Large intestine (tissue), 3 donors: ENCODE results near the gene SFI1. TPM values are rescaled to one million over a fixed set of nuclear protein-coding genes. Genes with fewer than 3 reads are reported as not detected.

Source experiments
- DNase-seq, 2 donors: peaks; one replicate each; pipeline versions ENCODE4 v3.0.0 to v3.0.0-alpha.2; 2013
- H3K27ac ChIP-seq: one replicate; pipeline ENCODE4 v1.5.1; 2013; ENCODE audit warnings: low read length
- H3K27me3 ChIP-seq: 2 replicates; pipeline ENCODE4 v1.6.1; 2013; ENCODE audit warnings: low read length; ENCODE audit not compliant: control insufficient read depth, insufficient read depth
- H3K36me3 ChIP-seq: 2 replicates; pipeline ENCODE4 v1.6.1; 2013; ENCODE audit warnings: low read length; ENCODE audit not compliant: control insufficient read depth, insufficient read depth
- H3K4me1 ChIP-seq: one replicate; pipeline ENCODE4 v1.6.1; 2013; ENCODE audit warnings: low read length; ENCODE audit not compliant: control insufficient read depth, insufficient read depth
- H3K4me3 ChIP-seq: one replicate; pipeline ENCODE4 v1.5.1; 2013; ENCODE audit warnings: low read length
- H3K9me3 ChIP-seq: one replicate; pipeline ENCODE4 v1.6.1; 2013; ENCODE audit warnings: mild to moderate bottlenecking, low read depth, low read length, moderate library complexity; ENCODE audit not compliant: control insufficient read depth
- WGBS: methylation state at CpG from one replicate; pipeline ENCODE4 v1.1.5; 2013; ENCODE audit warnings: low lambda C conversion rate; ENCODE audit not compliant: insufficient coverage; 5-methylcytosine and 5-hydroxymethylcytosine counted together
- polyA plus RNA-seq: library from polyadenylated mRNA; unstranded; fragments of 120-200 nt; gene quantifications from one replicate; pipeline ENCODE4 v1.2.1, GENCODE V29; 2013

SFI1 gene
- polyA plus RNA-seq, 1 donor, result 83.1 TPM

DNA sequence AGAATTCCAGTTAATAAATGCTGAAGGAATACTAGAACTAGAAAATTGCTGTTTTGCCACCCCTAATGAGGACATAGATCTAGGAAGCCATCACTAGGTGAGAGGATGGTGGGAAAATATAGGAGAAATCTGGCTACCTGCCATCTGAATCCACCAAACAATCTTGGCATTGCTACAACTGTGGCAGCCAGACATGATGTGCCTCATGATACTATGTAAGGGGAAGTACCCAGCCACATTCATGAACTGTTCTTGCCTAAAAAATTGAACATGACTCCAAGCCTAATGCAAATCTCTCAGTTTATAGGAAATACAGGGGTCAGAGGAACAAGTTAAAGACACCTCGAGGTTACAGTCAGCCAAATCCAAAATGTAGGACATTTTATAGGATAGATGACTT, 72.8 kb downstream of the SFI1 start:
- Histone ChIP-seq H3K4me1 (no peaks in the 10 kb centered on the region), H3K4me3 (no peak overlapping the region), H3K9me3 (no peaks in the 10 kb centered on the region), H3K27ac (no peak overlapping the region), H3K36me3 (peaks cover 5% of the 10 kb centered on the region), H3K27me3 (no peaks in the 10 kb centered on the region)
- DNase-seq, result no peak
- no CpG with 5 or more reads among the region's 1 CpG for WGBS

- no peak for DNase-seq
- H3K9me3 ChIP-seq, result no peaks in the 10 kb centered on the region
- H3K27me3 ChIP-seq, result no peaks in the 10 kb centered on the region
- 100% methylated on average over 1 of the region's 5 CpGs for WGBS
- H3K36me3 ChIP-seq, result peaks cover 18% of the 10 kb centered on the region
- H3K4me3 ChIP-seq, result no peak overlapping the region
- H3K27ac ChIP-seq, result no peak overlapping the region
- H3K4me1 ChIP-seq, result no peaks in the 10 kb centered on the region
These were observed 76.6 kb downstream of the SFI1 start for GRCh38 chr22:31572939-31573338.

DNA sequence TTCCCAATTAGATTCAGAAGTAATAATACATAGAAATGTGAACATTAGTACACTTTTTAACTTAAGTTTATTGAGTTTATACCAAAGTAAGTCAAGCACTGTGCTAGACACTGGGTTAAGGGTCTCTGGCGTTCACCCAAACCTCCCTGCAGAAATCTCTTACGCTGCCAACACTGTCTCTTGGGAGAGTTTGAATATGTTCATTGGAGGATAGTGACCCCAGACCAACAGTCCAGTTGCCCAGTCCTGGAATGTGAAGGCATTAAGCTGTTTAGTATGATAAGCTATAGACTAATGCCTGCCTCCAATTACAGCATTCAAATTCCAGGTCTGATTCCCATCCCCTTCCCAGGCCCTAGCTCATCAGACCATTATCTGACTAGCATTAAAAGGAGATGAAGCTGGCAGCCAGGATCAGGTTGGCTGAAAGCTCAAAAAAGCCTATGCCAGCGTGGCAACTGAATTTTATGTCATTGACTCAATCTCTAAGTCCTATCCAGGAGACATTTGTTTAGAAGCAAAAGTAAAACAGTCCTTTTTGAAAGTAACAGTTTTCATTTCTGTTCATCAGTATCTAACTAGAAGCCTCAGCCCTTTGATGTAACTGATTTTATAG, 77.8 kb downstream of the SFI1 start:
- Histone ChIP-seq H3K4me3 (no peak overlapping the region), H3K9me3 (no peaks in the 10 kb centered on the region), H3K27me3 (no peaks in the 10 kb centered on the region), H3K4me1 (no peaks in the 10 kb centered on the region), H3K27ac (no peak overlapping the region), H3K36me3 (peaks cover 18% of the 10 kb centered on the region)
- DNase-seq, result no peak
- WGBS, result 100% methylated on average over 1 of the region's 3 CpGs

- DNase-seq, result no peak
- Histone ChIP-seq H3K36me3 (peaks cover 18% of the 10 kb centered on the region), H3K4me3 (no peak overlapping the region), H3K4me1 (no peaks in the 10 kb centered on the region), H3K27me3 (no peaks in the 10 kb centered on the region), H3K27ac (no peak overlapping the region), H3K9me3 (no peaks in the 10 kb centered on the region)
- no CpG with 5 or more reads among the region's 8 CpGs for WGBS
These were observed 78.9 kb downstream of the SFI1 start for GRCh38 chr22:31575190-31575589.

DNA sequence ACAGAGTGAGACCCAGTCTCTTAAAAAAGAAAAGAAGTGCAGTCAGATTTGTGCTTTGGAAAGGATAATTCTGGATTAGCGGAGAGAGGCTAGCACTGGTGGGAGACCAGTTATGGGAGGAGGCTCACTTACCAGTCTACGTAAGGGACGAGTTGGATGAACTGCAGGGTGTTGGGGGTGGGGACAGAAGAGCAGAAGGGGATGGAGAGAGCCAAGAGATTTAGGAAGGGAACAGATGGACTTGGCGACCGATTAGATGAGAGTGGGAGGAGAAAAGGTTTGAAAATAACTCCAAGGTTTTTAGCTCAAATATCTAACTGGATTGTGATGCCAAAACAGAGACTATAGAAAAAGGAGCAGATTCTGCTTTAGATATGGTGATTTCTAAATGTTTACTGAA, 81.4 kb downstream of the SFI1 start:
- WGBS, result 89% methylated on average over 5 of the region's 5 CpGs
- H3K4me1 ChIP-seq, result no peaks in the 10 kb centered on the region
- no peak for DNase-seq
- no peak overlapping the region for H3K27ac ChIP-seq
- no peak overlapping the region for H3K4me3 ChIP-seq
- H3K9me3 ChIP-seq, result no peaks in the 10 kb centered on the region
- no peaks in the 10 kb centered on the region for H3K27me3 ChIP-seq
- H3K36me3 ChIP-seq, result peaks cover 18% of the 10 kb centered on the region

- Histone ChIP-seq H3K27me3 (no peaks in the 10 kb centered on the region), H3K4me3 (no peak overlapping the region), H3K9me3 (no peaks in the 10 kb centered on the region), H3K27ac (no peak overlapping the region), H3K36me3 (peaks cover 15% of the 10 kb centered on the region), H3K4me1 (no peaks in the 10 kb centered on the region)
- DNase-seq, result no peak
- no CpG with 5 or more reads among the region's 5 CpGs for WGBS
These were observed 81.8 kb downstream of the SFI1 start for GRCh38 chr22:31578171-31578570.

- H3K9me3 ChIP-seq, result no peaks in the 10 kb centered on the region
- no peaks in the 10 kb centered on the region for H3K27me3 ChIP-seq
- 33% methylated on average over 1 of the region's 1 CpG for WGBS
- H3K36me3 ChIP-seq, result peaks cover 10% of the 10 kb centered on the region
- no peaks in the 10 kb centered on the region for H3K4me1 ChIP-seq
- H3K4me3 ChIP-seq, result no peak overlapping the region
- no peak overlapping the region for H3K27ac ChIP-seq
- peak in 1 of 2 donors; percentile 37 for DNase-seq
These were observed 83.5 kb downstream of the SFI1 start for GRCh38 chr22:31579835-31580242.

DNA sequence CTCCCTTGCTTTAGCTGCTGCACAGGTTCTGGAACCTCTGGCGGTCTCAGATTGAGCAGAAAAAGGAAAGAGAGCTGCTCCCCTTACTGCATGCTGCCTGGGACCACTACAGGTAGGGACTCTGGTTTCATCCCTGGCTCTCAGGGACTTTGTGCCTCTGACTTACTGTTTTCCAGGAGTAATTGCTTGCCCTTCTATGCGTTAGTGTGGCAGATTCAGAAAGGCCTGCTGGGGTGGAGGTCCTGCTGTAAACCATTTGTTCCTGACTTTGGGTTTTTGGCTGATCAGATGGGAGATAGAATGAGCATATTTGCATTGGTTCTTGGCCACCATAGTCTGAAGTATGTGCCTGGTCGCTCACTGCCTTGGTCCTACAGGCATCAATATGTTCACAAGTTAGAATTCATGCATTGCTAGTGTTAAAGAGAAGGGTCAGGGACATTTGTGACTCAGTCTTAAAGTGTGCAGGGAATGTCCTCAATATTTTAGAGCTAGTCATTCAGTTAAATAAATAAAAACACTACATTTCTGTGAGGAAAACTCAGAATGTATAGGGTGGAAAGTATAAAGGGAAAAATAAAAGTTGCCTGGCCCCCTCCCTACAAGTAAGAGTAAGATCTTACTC, 87.6 kb downstream of the SFI1 start:
- Histone ChIP-seq H3K4me1 (peaks cover 20% of the 10 kb centered on the region), H3K36me3 (peaks cover 12% of the 10 kb centered on the region), H3K27me3 (no peaks in the 10 kb centered on the region), H3K4me3 (no peak overlapping the region), H3K27ac (no peak overlapping the region), H3K9me3 (no peaks in the 10 kb centered on the region)
- DNase-seq, result no peak
- WGBS, result no CpG with 5 or more reads among the region's 3 CpGs

- no peaks in the 10 kb centered on the region for H3K27me3 ChIP-seq
- H3K4me1 ChIP-seq, result peaks cover 24% of the 10 kb centered on the region
- peaks cover 14% of the 10 kb centered on the region for H3K36me3 ChIP-seq
- no peak for DNase-seq
- H3K4me3 ChIP-seq, result no peak overlapping the region
- no peak overlapping the region for H3K27ac ChIP-seq
- no peaks in the 10 kb centered on the region for H3K9me3 ChIP-seq
- 93% methylated on average over 2 of the region's 5 CpGs for WGBS
These were observed 88.4 kb downstream of the SFI1 start for GRCh38 chr22:31584804-31585160.

- Histone ChIP-seq H3K36me3 (peaks cover 14% of the 10 kb centered on the region), H3K9me3 (no peaks in the 10 kb centered on the region), H3K27ac (peak overlapping the region; percentile 57), H3K4me3 (no peak overlapping the region), H3K27me3 (no peaks in the 10 kb centered on the region), H3K4me1 (peaks cover 24% of the 10 kb centered on the region)
- no peak for DNase-seq
- 38% methylated on average over 2 of the region's 3 CpGs for WGBS
These were observed 89.0 kb downstream of the SFI1 start for GRCh38 chr22:31585161-31585859.
